K562 (cell line): ENCODE results near the gene MYOG. TPM values are rescaled to one million over a fixed set of nuclear protein-coding genes. Genes with fewer than 3 reads are reported as not detected.

ENCODE experiments used
- ATAC-seq: fragments of 200-7000 bp; cut with Tn5 transposase; 3 replicates; pipeline ENCODE4 v1.9.1; 2020; ENCODE audit warnings: moderate library complexity
- BruUV-seq: library from RNA; stranded (reverse); fragments of 400-500 nt; replicated peaks from 2 replicates; lab custom pipeline; 2021; lab: Mats Ljungman, UMichigan
- CTCF ChIA-PET: fragments of 300-600 bp; formaldehyde crosslinking; extraction: SDS; loops from one replicate; lab custom pipeline; 2021; ENCODE audit warnings: low intra/inter-chr PET ratio; lab: Yijun Ruan, JAX
- POLR2A ChIA-PET: fragments of 300-600, 350-650 bp; sonication (Branson Sonifier 250); formaldehyde crosslinking; extraction: SDS; loops from one replicate; lab custom pipeline; 2021; ENCODE audit warnings: antibody characterized with exemption, inconsistent platforms; lab: Yijun Ruan, JAX
- DNase-seq, 4 experiments: peaks; one replicate each; pipeline versions ENCODE4 v3.0.0 to v3.0.0-alpha.2; 2011 to 2018; ENCODE audit warnings: low spot score in 3 of 4, mixed read lengths in 3 of 4; ENCODE audit errors: extremely low read depth in 1 of 4
- FAIRE-seq: peaks from 2 replicates; lab custom pipeline; 2011; peaks lifted over from hg19 to GRCh38; lab: Jason Lieb, UNC
- H2AFZ ChIP-seq: 2 replicates; pipeline ENCODE4 v1.6.0; 2011; ENCODE audit warnings: low read depth, low read length, control low read depth, inconsistent platforms
- H3K27ac ChIP-seq: fragments of 200-600 bp; 3 replicates; pipeline ENCODE4 v1.8.0; 2011; ENCODE audit warnings: low read depth, mild to moderate bottlenecking, control low read depth, inconsistent platforms, low read length, moderate library complexity, mixed read lengths; ENCODE audit errors: extremely low read depth
- H3K27me3 ChIP-seq, 2 experiments: fragments of 300-600 bp in 1 of 2; 2 replicates in 1 of 2; 3 replicates in 1 of 2; pipeline versions ENCODE4 v1.6.0 to v1.8.0; 2011; ENCODE audit warnings: inconsistent platforms in 2 of 2, low read length in 2 of 2, mild to moderate bottlenecking in 1 of 2, mixed read lengths in 1 of 2, moderate library complexity in 1 of 2; ENCODE audit not compliant: control insufficient read depth in 2 of 2, insufficient read depth in 2 of 2
- H3K36me3 ChIP-seq: fragments of 300-600 bp; 3 replicates; pipeline ENCODE4 v1.8.0; 2011; ENCODE audit warnings: mild to moderate bottlenecking, low read length, inconsistent platforms; ENCODE audit not compliant: control insufficient read depth, insufficient read depth
- H3K4me1 ChIP-seq, 2 experiments: fragments of 200-600 bp in 1 of 2; replicated peaks in 1 of 2; 2 replicates in 1 of 2; 3 replicates in 1 of 2; pipeline versions ENCODE4 v1.5.1 to v1.8.0; 2011; ENCODE audit warnings: inconsistent platforms in 2 of 2, low read length in 2 of 2, mild to moderate bottlenecking in 1 of 2, mixed read lengths in 1 of 2, moderate library complexity in 1 of 2; ENCODE audit not compliant: control insufficient read depth in 2 of 2, insufficient read depth in 2 of 2
- H3K4me2 ChIP-seq: 2 replicates; pipeline ENCODE4 v1.6.1; 2011; ENCODE audit warnings: low read length, control low read depth, inconsistent platforms, mixed read lengths; ENCODE audit not compliant: insufficient read depth
- H3K4me3 ChIP-seq: fragments of 200-600 bp; sonication (generic), shearing (Covaris generic); 2 replicates; pipeline ENCODE4 v1.5.1; 2016; ENCODE audit warnings: control low read depth, inconsistent platforms
- H3K79me2 ChIP-seq: fragments of 200-600 bp; 3 replicates; pipeline ENCODE4 v1.8.0; 2011; ENCODE audit warnings: low read length, inconsistent platforms; ENCODE audit not compliant: control insufficient read depth, insufficient read depth
- H3K9ac ChIP-seq, 2 experiments: 2 replicates each; pipeline versions ENCODE4 v1.6.0 to v1.6.1; 2011; ENCODE audit warnings: low read depth in 2 of 2, low read length in 2 of 2, control low read depth in 1 of 2, inconsistent platforms in 1 of 2, mild to moderate bottlenecking in 1 of 2, mixed read lengths in 1 of 2; ENCODE audit not compliant: insufficient read depth in 1 of 2
- H3K9me1 ChIP-seq: one replicate; pipeline ENCODE4 v1.6.0; 2011; ENCODE audit warnings: inconsistent platforms, mild to moderate bottlenecking, low read length, moderate library complexity; ENCODE audit not compliant: control insufficient read depth, insufficient read depth
- H3K9me3 ChIP-seq: replicated peaks from 2 replicates; pipeline ENCODE4 v1.5.1; 2011; ENCODE audit warnings: low read depth, low read length, inconsistent platforms; ENCODE audit not compliant: control insufficient read depth, insufficient read depth
- H4K20me1 ChIP-seq: replicated peaks from 2 replicates; pipeline ENCODE4 v1.6.1; 2011; ENCODE audit warnings: low read length, inconsistent platforms, mixed read lengths; ENCODE audit not compliant: control insufficient read depth, insufficient read depth
- ARNT ChIP-seq, 2 experiments: fragments of 450-650 bp; IDR thresholded peaks; 2 replicates each; pipeline ENCODE4 v1.6.1; 2016; ENCODE audit warnings: mild to moderate bottlenecking in 1 of 2
- HDAC3 ChIP-seq: fragments of 450-650 bp; IDR thresholded peaks from 2 replicates; pipeline ENCODE4 v1.6.1; 2018; ENCODE audit warnings: borderline replicate concordance, mild to moderate bottlenecking, moderate library complexity; ENCODE audit not compliant: partially characterized antibody
- JUNB ChIP-seq: fragments of 450-650 bp; formaldehyde crosslinking; conservative IDR thresholded peaks from 2 replicates; pipeline ENCODE4 v1.4.0; 2020; ENCODE audit warnings: mild to moderate bottlenecking
- MECOM ChIP-seq: fragments of 250-450 bp; sonication (Bioruptor Pico); IDR thresholded peaks from 2 replicates; pipeline ENCODE4 v1.8.0; 2022; ENCODE audit warnings: inconsistent platforms
- MYC ChIP-seq, 2 experiments: fragments of 250-450 bp in 1 of 2; sonication (Bioruptor Pico) in 1 of 2; IDR thresholded peaks; 2 replicates each; pipeline versions ENCODE4 v1.5.1 to v1.6.1; 2012 to 2021; ENCODE audit warnings: low read depth in 2 of 2, borderline replicate concordance in 1 of 2, improper control_type of control experiment in 1 of 2, low read length in 1 of 2, mild to moderate bottlenecking in 1 of 2, moderate library complexity in 1 of 2
- PHB2 ChIP-seq: fragments of 450-650 bp; IDR thresholded peaks from 2 replicates; pipeline ENCODE4 v1.6.1; 2017; ENCODE audit warnings: low read depth
- POLR2AphosphoS5 ChIP-seq: IDR thresholded peaks from 2 replicates; pipeline ENCODE4 v1.6.1; 2011; ENCODE audit warnings: mild to moderate bottlenecking, low read depth, low read length, moderate library complexity; ENCODE audit not compliant: control insufficient read depth, insufficient read depth
- PTRF ChIP-seq: fragments of 450-650 bp; IDR thresholded peaks from 2 replicates; pipeline ENCODE4 v1.6.1; 2016; ENCODE audit warnings: mild to moderate bottlenecking, missing genetic modification characterization, missing compliant biosample characterization
- TAF1 ChIP-seq: IDR thresholded peaks from 2 replicates; pipeline ENCODE4 v1.6.1; 2011; ENCODE audit warnings: mild to moderate bottlenecking, low read length, moderate library complexity; ENCODE audit not compliant: insufficient read depth, control insufficient read depth, severe bottlenecking; ENCODE audit errors: extremely low read depth
- ZNF551 ChIP-seq: fragments of 250-450 bp; sonication (Bioruptor Pico); IDR thresholded peaks from 2 replicates; pipeline ENCODE4 v1.5.0; 2021; ENCODE audit warnings: mild to moderate bottlenecking, moderate library complexity
- WGBS: fragments of 100-300 bp; shearing (Covaris generic); methylation state at CpG from one replicate; pipeline ENCODE4 v1.1.6; 2016; ENCODE audit warnings: low coverage, mixed read lengths; ENCODE audit not compliant: insufficient coverage; ENCODE audit errors: missing lambda C conversion rate; 5-methylcytosine and 5-hydroxymethylcytosine counted together
- in situ Hi-C: fragments of 300-500 bp; cut with MboI; formaldehyde crosslinking; loops from 4 replicates; pipeline ENCODE4 v1.15.0; 2018; ENCODE audit warnings: inconsistent platforms, mixed read lengths
- intact Hi-C: fragments of 100-400 bp; cut with micrococcal nuclease; formaldehyde crosslinking; loops from 2 replicates; pipeline ENCODE4 v1.14.2; 2022
- polyA plus RNA-seq, 8 experiments: library from polyadenylated mRNA; depleted of rRNA in 4 of 8; stranded (reverse) in 5 of 8; unstranded in 3 of 8; fragments of >200 nt; fragmentation: Nextera tagmentation in 2 of 8; fragmentation: Illumina TruSeq in 1 of 8; extraction: Ambion mirVana in 2 of 8; extraction: Trizol in 1 of 8; gene quantifications; 2 replicates each; pipeline versions ENCODE4 v1.2.1 to v1.2.3, GENCODE V29; 2011 to 2014; ENCODE audit warnings: inconsistent platforms in 1 of 8, missing spikeins in 1 of 8
- total RNA-seq, 7 experiments: library from RNA; depleted of rRNA in 6 of 7; stranded (reverse); fragments of >200 nt in 6 of 7; fragmentation: Illumina TruSeq in 2 of 7; extraction: Trizol in 2 of 7; gene quantifications; 2 replicates each; pipeline versions ENCODE4 v1.2.1 to v1.2.3, GENCODE V29; 2011 to 2021; ENCODE audit warnings: low replicate concordance in 1 of 7
- TF ChIP-seq, protein P1 (sequence below): sonication (generic); formaldehyde crosslinking; IDR thresholded peaks from 2 replicates; pipeline ENCODE4 v1.9.0; 2022; ENCODE audit warnings: mild to moderate bottlenecking, missing genetic modification reagents
- TF ChIP-seq, protein P2 (sequence below): fragments of 250-450 bp; sonication (Bioruptor Pico); IDR thresholded peaks from 2 replicates; pipeline ENCODE4 v1.5.0; 2021
- TF ChIP-seq, protein P3 (sequence below): fragments of 450-650 bp; conservative IDR thresholded peaks from 2 replicates; pipeline ENCODE4 v1.6.1; 2016; ENCODE audit warnings: missing genetic modification characterization, low read depth, mild to moderate bottlenecking, control low read depth, missing compliant biosample characterization

The MYOG gene
- total and polyA plus RNA-seq, 9 of the 15 experiments (the other 6 are each of a cell fraction or from before 2014, with no cell fraction given): not detected

DNA sequence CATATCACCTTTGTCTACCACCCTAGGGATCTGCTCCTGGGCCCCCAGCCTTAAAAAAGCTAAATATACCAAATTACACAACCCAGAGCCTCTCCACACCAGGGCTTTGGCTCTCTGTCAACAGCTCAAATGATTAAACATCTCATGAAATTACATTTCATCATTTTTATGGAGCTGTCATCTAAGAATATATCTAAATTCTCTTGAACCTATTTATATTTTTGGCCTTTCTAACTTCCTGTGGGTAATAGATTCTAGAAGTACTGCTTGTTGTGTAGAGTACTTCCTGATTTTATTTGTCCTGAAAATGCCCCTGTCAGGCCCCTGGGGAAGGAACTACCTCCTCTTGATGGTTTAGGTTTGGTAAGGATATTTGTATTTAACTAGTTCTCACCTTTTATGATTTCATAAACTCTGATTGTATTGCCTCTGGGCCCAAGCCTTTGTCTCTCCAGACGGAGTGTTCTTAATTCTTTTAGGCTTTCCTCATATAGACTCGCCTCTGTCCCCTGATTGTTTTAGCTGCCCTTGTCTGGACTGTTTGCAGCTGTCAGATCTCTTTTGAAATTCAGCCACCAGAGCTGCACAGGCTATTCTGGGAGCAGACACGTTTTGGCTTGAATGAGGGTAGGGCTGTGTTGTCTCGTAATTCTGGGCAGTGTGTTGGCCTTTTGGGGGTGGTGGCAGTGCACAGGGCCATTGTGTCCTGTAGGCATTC, 16.6 kb downstream of the MYOG start:
- Histone ChIP-seq H3K4me1 (no peaks in the 10 kb centered on the region), H2AFZ (no peak overlapping the region), H3K9ac (no peak overlapping the region)
- ATAC-seq: no peak
- ChIA-PET CTCF (no interaction called here), POLR2A (interaction anchor here (0.5 to 2.4 kb wide), 2 partner anchors 8 to 158 kb away, joined by 4 to 6 read pairs; no protein-coding TSS in a partner anchor)
- BruUV-seq: no TSS peak
- intact Hi-C loops: no loop called here
- 8% methylated on average over 4 of the region's 4 CpGs for WGBS
- TF ChIP-seq, protein P1, sequence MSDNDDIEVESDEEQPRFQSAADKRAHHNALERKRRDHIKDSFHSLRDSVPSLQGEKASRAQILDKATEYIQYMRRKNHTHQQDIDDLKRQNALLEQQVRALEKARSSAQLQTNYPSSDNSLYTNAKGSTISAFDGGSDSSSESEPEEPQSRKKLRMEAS (CRISPR knock-in tag): no peak
- TF ChIP-seq MYC (IDR thresholded peaks at IDR 0.05; ENCODE audit: low read depth, low read length): no peak
- TF ChIP-seq MYC (CRISPR knock-in tag; IDR thresholded peaks at IDR 0.05; ENCODE audit: borderline replicate concordance, low read depth): no peak
- TF ChIP-seq TAF1: no peak
- TF ChIP-seq MECOM (CRISPR knock-in tag): no peak
- TF ChIP-seq PHB2: no peak
- TF ChIP-seq POLR2AphosphoS5: no peak
- TF ChIP-seq ARNT (IDR thresholded peaks at IDR 0.05): no peak
- TF ChIP-seq, protein P2, sequence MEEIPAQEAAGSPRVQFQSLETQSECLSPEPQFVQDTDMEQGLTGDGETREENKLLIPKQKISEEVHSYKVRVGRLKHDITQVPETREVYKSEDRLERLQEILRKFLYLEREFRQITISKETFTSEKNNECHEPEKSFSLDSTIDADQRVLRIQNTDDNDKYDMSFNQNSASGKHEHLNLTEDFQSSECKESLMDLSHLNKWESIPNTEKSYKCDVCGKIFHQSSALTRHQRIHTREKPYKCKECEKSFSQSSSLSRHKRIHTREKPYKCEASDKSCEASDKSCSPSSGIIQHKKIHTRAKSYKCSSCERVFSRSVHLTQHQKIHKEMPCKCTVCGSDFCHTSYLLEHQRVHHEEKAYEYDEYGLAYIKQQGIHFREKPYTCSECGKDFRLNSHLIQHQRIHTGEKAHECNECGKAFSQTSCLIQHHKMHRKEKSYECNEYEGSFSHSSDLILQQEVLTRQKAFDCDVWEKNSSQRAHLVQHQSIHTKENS (CRISPR knock-in tag): no peak
- no peak for TF ChIP-seq JUNB (CRISPR knock-in tag)
- TF ChIP-seq, protein P3, sequence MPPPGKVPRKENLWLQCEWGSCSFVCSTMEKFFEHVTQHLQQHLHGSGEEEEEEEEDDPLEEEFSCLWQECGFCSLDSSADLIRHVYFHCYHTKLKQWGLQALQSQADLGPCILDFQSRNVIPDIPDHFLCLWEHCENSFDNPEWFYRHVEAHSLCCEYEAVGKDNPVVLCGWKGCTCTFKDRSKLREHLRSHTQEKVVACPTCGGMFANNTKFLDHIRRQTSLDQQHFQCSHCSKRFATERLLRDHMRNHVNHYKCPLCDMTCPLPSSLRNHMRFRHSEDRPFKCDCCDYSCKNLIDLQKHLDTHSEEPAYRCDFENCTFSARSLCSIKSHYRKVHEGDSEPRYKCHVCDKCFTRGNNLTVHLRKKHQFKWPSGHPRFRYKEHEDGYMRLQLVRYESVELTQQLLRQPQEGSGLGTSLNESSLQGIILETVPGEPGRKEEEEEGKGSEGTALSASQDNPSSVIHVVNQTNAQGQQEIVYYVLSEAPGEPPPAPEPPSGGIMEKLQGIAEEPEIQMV (tag): no peak
- no peak for TF ChIP-seq PTRF (tag)
- TF ChIP-seq ZNF551 (CRISPR knock-in tag): no peak
- TF ChIP-seq HDAC3: no peak
- TF ChIP-seq, all 486 proteins: peak for 0
- Histone ChIP-seq H3K9me3 (no peaks in the 10 kb centered on the region), H3K27me3 (peaks cover 38 to 73% of the 10 kb centered on the region in 2 experiments), H3K9me1 (no peaks in the 10 kb centered on the region), H4K20me1 (peaks cover 16% of the 10 kb centered on the region; the same call in 1 of the 2 replicates), H3K36me3 (no peaks in the 10 kb centered on the region), H3K4me3 (no peak overlapping the region), H3K79me2 (no peaks in the 10 kb centered on the region), H3K4me2 (no peak overlapping the region), H3K27ac (no peak overlapping the region)
- FAIRE-seq (peak; percentile 42), DNase-seq (no peak)
- in situ Hi-C loops: no loop called here
